Stimulated activated CD4-positive, alpha-beta T cell treated with anti-CD3 and anti-CD28 coated beads, Interleukin-1b, Interleukin-23, amount 100 ng/mL, for 48 hours (primary cell): ENCODE data around the gene SCGB1A1.

Source experiments
- DNase-seq: peaks from one replicate; pipeline ENCODE4 v3.0.0-alpha.2; 2020

SCGB1A1 gene

GRCh38 chr11:62398011-62398994 is 20.5 kb upstream of the SCGB1A1 start:
- no peak for DNase-seq

GRCh38 chr11:62399172-62399877 is 19.5 kb upstream of the SCGB1A1 start:
- DNase-seq: no peak

- DNase-seq: no peak
These were observed 19.0 kb upstream of the SCGB1A1 start for GRCh38 chr11:62399878-62400266.

- DNase-seq: no peak
These were observed 18.6 kb upstream of the SCGB1A1 start for GRCh38 chr11:62400281-62400680.

GRCh38 chr11:62400760-62401159 is 18.1 kb upstream of the SCGB1A1 start:
- DNase-seq: no peak

GRCh38 chr11:62401356-62401755 is 17.5 kb upstream of the SCGB1A1 start:
- no peak for DNase-seq

GRCh38 chr11:62401811-62402210 is 17.0 kb upstream of the SCGB1A1 start:
- no peak for DNase-seq

- DNase-seq: peak; percentile 54
These were observed 16.4 kb upstream of the SCGB1A1 start for GRCh38 chr11:62402226-62402959.

- DNase-seq: no peak
These were observed 15.7 kb upstream of the SCGB1A1 start for GRCh38 chr11:62402960-62403730.

GRCh38 chr11:62404435-62404834 is 14.4 kb upstream of the SCGB1A1 start:
- DNase-seq: no peak

- no peak for DNase-seq
These were observed 13.9 kb upstream of the SCGB1A1 start for GRCh38 chr11:62404901-62405300.

- no peak for DNase-seq
These were observed 12.8 kb upstream of the SCGB1A1 start for GRCh38 chr11:62406034-62406433.

GRCh38 chr11:62409831-62410230 is 9.0 kb upstream of the SCGB1A1 start:
- DNase-seq: no peak

- no peak for DNase-seq
These were observed 7.9 kb upstream of the SCGB1A1 start for GRCh38 chr11:62410972-62411371.

GRCh38 chr11:62411524-62411923 is 7.3 kb upstream of the SCGB1A1 start:
- DNase-seq: no peak

- DNase-seq: no peak
These were observed 5.7 kb upstream of the SCGB1A1 start for GRCh38 chr11:62413060-62413696.

GRCh38 chr11:62416596-62416995 is 2.2 kb upstream of the SCGB1A1 start:
- no peak for DNase-seq

GRCh38 chr11:62418136-62418535 is 697 bp upstream of the SCGB1A1 start:
- DNase-seq: no peak

GRCh38 chr11:62419314-62419929 is 589 bp downstream of the SCGB1A1 start:
- DNase-seq: no peak

GRCh38 chr11:62419943-62420342 is 1.1 kb downstream of the SCGB1A1 start:
- no peak for DNase-seq

- no peak for DNase-seq
These were observed 2.0 kb downstream of the SCGB1A1 start for GRCh38 chr11:62420882-62421281.

- DNase-seq: no peak
These were observed 3.2 kb downstream of the SCGB1A1 start for GRCh38 chr11:62421996-62422395.
